ENCODE data around the gene KRT4. TPM values are rescaled to one million over a fixed set of nuclear protein-coding genes. Genes with fewer than 3 reads are reported as not detected.

KRT4 gene
- total RNA-seq, 2 experiments from 2014 or later, result not detected

DNA sequence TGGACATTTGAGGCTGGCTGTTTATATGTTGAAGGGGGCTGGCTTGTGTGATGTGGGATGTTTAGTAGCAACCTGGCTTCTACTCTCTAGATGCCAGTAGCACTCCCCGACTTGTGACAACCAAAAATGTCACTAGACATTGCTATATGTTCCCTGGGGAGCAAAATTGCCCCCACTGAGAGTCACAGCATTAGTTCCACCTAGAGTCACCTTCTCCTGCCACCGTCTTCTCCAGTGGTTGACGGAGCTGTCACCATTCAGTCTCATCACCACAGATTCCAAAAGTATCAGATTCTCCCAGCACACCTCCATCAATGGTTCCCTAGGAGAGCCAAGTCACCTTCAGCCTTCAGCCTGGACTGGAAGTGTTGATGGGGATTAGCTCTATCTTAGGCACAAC is 29.0 kb downstream of the KRT4 start:
- Mint-ChIP-seq H3K27me3 (peaks cover 46% of the 10 kb centered on the region), H3K36me3 (no peaks in the 10 kb centered on the region), H3K9me3 (ENCODE audit: low read depth) (no peaks in the 10 kb centered on the region), H3K4me3 (no peak overlapping the region), H3K27ac (no peak overlapping the region), H3K4me1 (no peaks in the 10 kb centered on the region)
- CTCF ChIA-PET, result no interaction called here
- DNase-seq (no peak), ATAC-seq (no peak)

DNA sequence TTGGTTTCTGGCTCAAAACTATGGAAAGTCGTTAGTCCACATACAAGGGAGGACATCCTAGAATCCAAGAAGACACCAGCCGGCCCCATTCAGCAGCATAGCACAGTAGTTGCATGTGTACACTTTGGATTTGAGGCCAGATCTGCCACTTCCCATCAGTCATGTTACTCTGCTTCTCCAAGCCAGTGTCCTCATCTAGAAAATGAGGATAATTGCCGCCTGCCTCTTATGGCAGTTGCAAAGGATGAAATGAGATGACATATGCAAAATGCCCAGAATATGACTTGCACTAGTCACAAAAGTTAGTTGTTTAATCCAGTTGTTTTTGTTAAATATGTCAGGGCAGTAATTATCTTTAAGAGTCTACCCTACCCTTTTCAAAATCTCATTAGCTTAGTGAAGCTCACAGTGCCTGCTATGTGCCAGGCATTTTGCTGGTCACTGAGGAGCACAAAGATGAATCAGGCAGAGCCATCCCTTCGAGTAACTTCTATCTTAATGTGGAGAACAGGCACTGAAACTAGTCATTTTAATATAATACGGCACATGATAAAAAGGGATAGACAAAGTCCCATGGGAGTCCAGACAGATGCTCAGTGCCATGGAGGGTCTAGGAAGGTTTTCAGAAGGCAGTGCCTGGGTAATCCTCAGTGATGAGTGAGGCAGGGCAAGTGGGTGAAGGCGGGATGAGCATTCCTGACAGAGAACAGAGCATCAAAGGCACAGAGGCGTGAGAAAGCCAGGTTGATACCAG is 30.2 kb downstream of the KRT4 start:
- Mint-ChIP-seq H3K4me3 (no peak overlapping the region), H3K27me3 (peaks cover 43% of the 10 kb centered on the region), H3K36me3 (no peaks in the 10 kb centered on the region), H3K4me1 (no peaks in the 10 kb centered on the region), H3K9me3 (ENCODE audit: low read depth) (no peaks in the 10 kb centered on the region), H3K27ac (no peak overlapping the region)
- ATAC-seq (no peak), DNase-seq (no peak)
- CTCF ChIA-PET, result interaction anchor here (0.7 kb wide), 1 partner anchor 202 kb away, joined by 3 read pairs; no protein-coding TSS in a partner anchor

DNA sequence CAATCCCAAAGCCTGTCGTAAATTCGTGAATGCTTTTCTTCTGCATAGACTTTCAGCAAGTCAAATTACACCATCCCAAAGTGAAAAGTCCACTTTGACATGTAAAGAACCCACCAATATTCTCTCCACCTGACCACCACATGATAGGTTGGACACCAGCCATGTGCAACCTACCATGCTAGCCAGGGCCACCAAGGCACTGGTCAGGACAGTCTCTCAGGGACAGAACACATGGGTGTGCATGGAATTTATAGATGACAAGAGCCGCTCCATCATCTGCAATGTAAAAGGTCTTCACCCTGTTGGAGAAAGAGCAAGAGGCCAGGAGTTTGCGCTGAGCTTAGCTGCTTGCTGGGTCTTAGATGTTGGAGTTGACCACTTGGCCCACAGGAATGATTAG is 31.4 kb downstream of the KRT4 start:
- no peaks in the 10 kb centered on the region for H3K9me3 Mint-ChIP-seq (ENCODE audit: low read depth)
- H3K27ac Mint-ChIP-seq, result no peak overlapping the region
- peaks cover 40% of the 10 kb centered on the region for H3K27me3 Mint-ChIP-seq
- H3K4me1 Mint-ChIP-seq, result no peaks in the 10 kb centered on the region
- DNase-seq (no peak), ATAC-seq (no peak)
- H3K4me3 Mint-ChIP-seq, result no peak overlapping the region
- no peaks in the 10 kb centered on the region for H3K36me3 Mint-ChIP-seq
- CTCF ChIA-PET, result no interaction called here

DNA sequence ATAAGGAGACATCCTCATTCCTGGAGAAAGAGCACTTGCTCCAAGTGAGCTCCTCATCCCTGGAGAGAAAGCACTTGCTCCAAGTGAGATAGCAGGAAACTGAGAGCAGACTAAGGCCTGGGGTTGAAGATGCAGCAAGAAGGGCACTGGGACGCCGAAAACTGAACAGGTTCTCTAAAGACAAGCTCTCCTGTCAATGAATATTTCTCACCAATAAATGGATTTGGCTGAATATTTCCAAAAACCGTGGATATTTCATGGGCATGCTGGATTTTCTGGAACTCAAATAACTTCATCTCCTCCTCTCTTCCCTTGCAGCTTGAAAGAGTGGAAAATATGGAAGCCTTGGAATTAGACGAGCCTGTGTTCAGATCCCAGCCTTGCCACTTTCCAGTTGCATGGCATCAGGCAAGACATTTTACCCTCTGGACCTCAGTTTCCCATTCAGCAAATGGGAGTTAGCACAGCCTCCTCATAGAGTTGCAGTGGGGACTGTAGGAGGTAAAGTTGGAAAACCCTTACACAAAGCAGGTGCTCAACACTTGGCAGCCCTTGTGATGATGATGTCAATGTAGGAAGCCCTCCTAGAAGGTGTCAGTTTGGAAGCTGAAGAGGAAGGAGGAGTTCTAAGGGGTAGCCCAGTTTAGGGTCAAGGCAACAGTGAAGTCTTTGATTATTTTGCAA is 32.4 kb downstream of the KRT4 start:
- H3K4me1 Mint-ChIP-seq, result no peaks in the 10 kb centered on the region
- H3K36me3 Mint-ChIP-seq, result no peaks in the 10 kb centered on the region
- no peak overlapping the region for H3K27ac Mint-ChIP-seq
- H3K4me3 Mint-ChIP-seq, result no peak overlapping the region
- CTCF ChIA-PET, result interaction anchor here (1.3 kb wide), 1 partner anchor 10 kb away, joined by 3 read pairs; no protein-coding TSS in a partner anchor
- H3K9me3 Mint-ChIP-seq (ENCODE audit: low read depth), result no peaks in the 10 kb centered on the region
- H3K27me3 Mint-ChIP-seq, result peaks cover 43% of the 10 kb centered on the region
- ATAC-seq, result no peak
- DNase-seq, result no peak

DNA sequence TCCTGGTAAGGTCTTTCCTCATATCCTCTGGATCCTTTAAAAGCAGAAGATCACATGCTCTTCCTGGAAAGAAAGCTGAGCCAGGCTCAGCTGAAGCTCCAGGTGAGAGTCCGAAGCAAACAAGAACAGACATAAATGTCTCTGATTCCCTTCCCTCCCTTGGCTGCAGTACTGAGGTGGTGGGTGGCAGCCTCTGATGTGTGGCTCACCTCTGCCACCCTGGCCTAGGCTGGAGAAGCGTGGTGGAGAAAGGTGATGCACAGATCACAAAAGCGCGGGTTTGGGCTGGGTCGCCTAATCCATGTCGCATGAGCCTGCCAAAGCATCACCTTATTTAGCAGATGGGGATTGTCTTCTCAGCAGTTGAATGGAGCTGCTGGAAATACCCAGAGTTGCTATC is 34.0 kb downstream of the KRT4 start:
- ATAC-seq (no peak), DNase-seq (no peak)
- peaks cover 43% of the 10 kb centered on the region for H3K27me3 Mint-ChIP-seq
- CTCF ChIA-PET, result no interaction called here
- H3K27ac Mint-ChIP-seq, result no peak overlapping the region
- H3K4me3 Mint-ChIP-seq, result no peak overlapping the region
- no peaks in the 10 kb centered on the region for H3K9me3 Mint-ChIP-seq (ENCODE audit: low read depth)
- H3K36me3 Mint-ChIP-seq, result no peaks in the 10 kb centered on the region
- no peaks in the 10 kb centered on the region for H3K4me1 Mint-ChIP-seq

DNA sequence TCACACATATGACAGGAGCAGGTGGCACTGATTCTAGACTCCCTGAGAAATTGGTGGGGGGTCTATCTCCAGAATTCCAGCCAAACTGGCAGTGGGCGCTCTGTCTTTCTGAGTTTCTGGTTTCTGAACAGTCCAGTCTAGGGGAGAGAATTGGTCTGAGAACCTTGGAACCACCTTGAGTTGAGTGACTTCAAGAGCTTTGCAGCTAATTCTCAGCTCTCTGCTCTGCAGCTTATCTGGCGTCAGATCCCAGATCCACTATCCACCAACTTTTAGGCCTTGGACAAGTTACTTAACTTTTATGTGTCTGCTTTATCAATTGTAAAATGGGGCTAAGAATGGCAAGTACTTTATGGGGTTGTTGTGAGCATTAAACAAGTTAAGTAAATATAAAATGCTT is 35.1 kb downstream of the KRT4 start:
- H3K27me3 Mint-ChIP-seq, result peaks cover 37% of the 10 kb centered on the region
- no peaks in the 10 kb centered on the region for H3K36me3 Mint-ChIP-seq
- H3K27ac Mint-ChIP-seq, result no peak overlapping the region
- no peak for DNase-seq
- CTCF ChIA-PET, result interaction anchor here (0.5 kb wide), 1 partner anchor 201 kb away, joined by 4 read pairs; no protein-coding TSS in a partner anchor
- H3K9me3 Mint-ChIP-seq (ENCODE audit: low read depth), result no peaks in the 10 kb centered on the region
- no peaks in the 10 kb centered on the region for H3K4me1 Mint-ChIP-seq
- ATAC-seq, result no peak
- H3K4me3 Mint-ChIP-seq, result no peak overlapping the region

DNA sequence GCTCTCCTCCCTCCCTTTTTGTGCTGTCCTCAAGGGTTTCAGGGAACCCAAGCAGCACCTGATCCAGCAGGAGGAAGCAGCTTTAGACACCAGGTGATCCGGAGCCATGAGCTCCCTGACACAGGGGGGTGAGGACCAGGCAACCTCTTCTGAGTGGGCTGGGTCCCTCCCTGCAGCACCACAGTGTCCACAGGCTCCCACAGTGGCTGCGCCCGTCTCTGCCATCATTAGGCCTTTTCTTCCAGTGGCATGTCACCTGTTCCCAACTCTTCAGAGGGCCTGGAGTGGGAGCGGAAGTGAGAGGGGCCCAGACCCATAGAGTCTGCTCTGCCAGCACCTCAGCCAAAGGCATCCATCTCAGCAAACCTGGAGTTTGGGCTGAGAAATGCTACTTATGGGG is 36.4 kb downstream of the KRT4 start:
- DNase-seq (no peak), ATAC-seq (no peak)
- Mint-ChIP-seq H3K27ac (no peak overlapping the region), H3K4me1 (no peaks in the 10 kb centered on the region), H3K4me3 (no peak overlapping the region), H3K27me3 (peaks cover 35% of the 10 kb centered on the region), H3K9me3 (ENCODE audit: low read depth) (no peaks in the 10 kb centered on the region), H3K36me3 (no peaks in the 10 kb centered on the region)
- CTCF ChIA-PET, result no interaction called here

DNA sequence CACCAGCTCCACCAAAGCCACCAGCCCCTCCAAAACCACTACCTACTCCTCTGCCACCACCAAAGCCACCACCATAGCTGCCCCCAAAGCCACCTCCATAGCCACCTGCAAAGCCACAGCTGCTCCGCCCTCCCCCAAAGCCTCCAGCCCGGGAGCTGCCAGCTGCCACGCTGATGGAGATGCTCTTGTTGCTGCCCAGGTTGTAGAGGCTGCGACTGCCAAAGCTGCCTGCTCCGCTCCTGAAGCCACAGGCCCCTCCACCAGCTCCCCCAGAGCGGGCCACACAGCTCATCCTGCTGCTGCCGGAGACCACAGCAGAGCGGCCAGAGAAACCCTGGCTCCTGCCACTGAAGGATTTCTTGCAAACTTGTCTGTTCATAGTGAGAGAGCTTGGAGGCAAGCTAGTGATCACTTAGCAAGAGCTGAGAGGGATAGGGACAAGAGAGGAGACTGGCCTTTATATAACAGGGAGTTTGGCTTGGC is 37.0 kb downstream of the KRT4 start, which contains the start of gene KRT76:
Gene KRT76 (minus strand): TSS at position 433 of the 483 bp plus-strand sequence. CDS start 54 bp downstream, at position 379.
- Mint-ChIP-seq H3K27ac (no peak within 1 kb of the TSS), H3K9me3 (ENCODE audit: low read depth) (no peaks in the 10 kb centered on the region), H3K4me1 (no peaks in the 10 kb centered on the region), H3K27me3 (peaks cover 39% of the 10 kb centered on the region), H3K36me3 (no peaks in the 10 kb centered on the region), H3K4me3 (no peak within 1 kb of the TSS)
- DNase-seq (no peak), ATAC-seq (no peak)
- CTCF ChIA-PET, result no interaction called here

DNA sequence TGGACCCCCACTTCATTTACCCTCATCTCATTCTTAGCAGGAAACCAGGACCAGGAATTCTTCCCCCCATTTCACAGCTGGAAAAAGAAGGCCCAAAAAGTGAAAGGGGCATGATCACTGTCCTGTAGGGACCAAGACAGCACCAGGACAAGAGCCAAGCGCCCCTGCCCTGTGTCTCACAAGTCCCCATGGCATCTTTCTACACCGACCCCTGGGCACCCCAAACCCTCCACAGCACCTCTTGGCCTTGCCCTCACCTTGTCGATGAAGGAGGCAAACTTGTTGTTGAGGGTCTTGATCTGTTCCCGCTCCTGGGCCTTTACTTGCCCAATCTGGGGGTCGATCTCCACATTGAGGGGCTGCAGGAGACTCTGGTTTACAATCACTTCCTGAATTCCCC is 37.5 kb downstream of the KRT4 start:
- ATAC-seq (no peak), DNase-seq (no peak)
- Mint-ChIP-seq H3K27ac (no peak overlapping the region), H3K4me1 (no peaks in the 10 kb centered on the region), H3K4me3 (no peak overlapping the region), H3K9me3 (ENCODE audit: low read depth) (no peaks in the 10 kb centered on the region), H3K36me3 (no peaks in the 10 kb centered on the region), H3K27me3 (peaks cover 36% of the 10 kb centered on the region)
- CTCF ChIA-PET, result no interaction called here

DNA sequence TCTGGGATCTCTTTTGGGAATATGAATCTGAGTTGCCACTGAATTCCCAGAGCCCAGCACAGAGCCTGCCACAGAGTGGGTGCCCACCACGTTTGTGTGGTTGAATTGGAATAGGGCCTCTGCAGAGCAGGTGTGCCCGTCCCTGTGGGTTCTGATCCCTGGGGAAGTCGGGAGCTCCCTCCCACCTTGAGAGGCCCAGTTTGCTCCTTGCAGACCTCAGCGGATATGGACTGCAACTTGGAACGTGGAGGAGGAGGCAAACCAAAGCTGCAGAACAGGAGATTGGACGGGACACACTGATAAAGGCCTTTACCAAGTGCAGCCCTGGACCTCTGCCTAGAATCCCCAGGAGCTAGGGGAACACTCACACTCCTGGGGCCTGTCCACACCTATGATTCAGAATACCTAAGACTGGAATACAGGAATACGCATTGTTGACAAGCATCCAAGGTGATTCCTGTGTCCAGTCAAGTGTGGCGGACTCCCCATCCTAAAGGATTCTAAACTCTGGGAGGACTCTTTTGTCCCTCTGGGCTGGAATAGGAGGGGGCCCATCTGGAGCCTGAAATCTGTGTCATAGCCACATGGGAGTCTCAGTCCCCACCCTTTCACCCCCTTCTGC is 39.2 kb downstream of the KRT4 start:
- Mint-ChIP-seq H3K27ac (no peak overlapping the region), H3K27me3 (peaks cover 33% of the 10 kb centered on the region), H3K9me3 (ENCODE audit: low read depth) (no peaks in the 10 kb centered on the region), H3K4me1 (no peaks in the 10 kb centered on the region), H3K36me3 (no peaks in the 10 kb centered on the region), H3K4me3 (no peak overlapping the region)
- CTCF ChIA-PET, result no interaction called here
- ATAC-seq, result no peak
- DNase-seq, result no peak

DNA sequence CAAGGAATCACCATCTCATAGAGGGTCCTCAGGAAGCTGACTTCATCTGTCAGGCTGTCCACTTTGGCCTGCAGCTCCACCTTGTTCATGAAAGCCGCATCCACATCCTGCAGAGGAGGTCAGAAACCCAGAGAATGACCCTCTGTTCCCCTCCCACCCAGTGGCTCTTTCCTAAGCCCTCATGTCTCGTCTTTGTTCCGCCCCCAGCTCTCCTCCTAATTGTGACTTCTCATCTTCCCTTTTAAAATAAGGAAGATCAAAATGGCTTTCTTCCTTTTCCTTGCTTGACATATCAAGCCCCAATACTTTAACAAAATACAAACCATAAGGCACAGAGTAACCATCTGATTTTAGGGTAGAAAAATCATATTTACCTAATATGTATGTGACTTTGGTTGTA is 41.1 kb downstream of the KRT4 start:
- Mint-ChIP-seq H3K4me1 (no peaks in the 10 kb centered on the region), H3K27ac (no peak overlapping the region), H3K27me3 (peaks cover 29% of the 10 kb centered on the region), H3K9me3 (ENCODE audit: low read depth) (no peaks in the 10 kb centered on the region), H3K4me3 (no peak overlapping the region), H3K36me3 (no peaks in the 10 kb centered on the region)
- ATAC-seq (no peak), DNase-seq (no peak)
- CTCF ChIA-PET, result interaction anchor here (0.6 to 1.8 kb wide), 5 partner anchors 8 to 1812 kb away, joined by 3 to 5 read pairs (median 3); no protein-coding TSS in a partner anchor

DNA sequence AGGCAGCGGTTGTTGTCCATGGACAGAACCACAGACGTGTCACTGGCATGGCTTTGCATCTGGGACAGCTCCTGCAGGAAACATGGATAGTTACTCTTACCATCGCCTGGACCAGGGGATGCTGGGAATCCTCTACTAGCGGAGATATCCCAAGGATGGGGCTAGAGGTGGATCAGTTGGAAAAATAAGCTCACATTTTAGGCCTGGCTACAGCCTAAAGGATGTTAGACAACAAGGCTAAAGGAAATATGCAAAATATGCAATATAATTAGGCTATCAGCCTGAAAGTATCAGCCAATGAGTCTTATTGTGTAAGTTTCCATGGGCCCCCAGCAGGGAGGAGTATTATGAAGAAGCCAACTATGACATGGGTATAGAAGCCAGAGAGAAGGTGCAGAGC is 41.7 kb downstream of the KRT4 start:
- Mint-ChIP-seq H3K9me3 (ENCODE audit: low read depth) (no peaks in the 10 kb centered on the region), H3K27ac (no peak overlapping the region), H3K4me1 (no peaks in the 10 kb centered on the region), H3K36me3 (no peaks in the 10 kb centered on the region), H3K4me3 (no peak overlapping the region), H3K27me3 (peaks cover 30% of the 10 kb centered on the region)
- no peak for DNase-seq
- no peak for ATAC-seq
- CTCF ChIA-PET, result interaction anchor here (0.6 to 1.8 kb wide), 6 partner anchors 8 to 1812 kb away, joined by 3 to 5 read pairs (median 3); no protein-coding TSS in a partner anchor

DNA sequence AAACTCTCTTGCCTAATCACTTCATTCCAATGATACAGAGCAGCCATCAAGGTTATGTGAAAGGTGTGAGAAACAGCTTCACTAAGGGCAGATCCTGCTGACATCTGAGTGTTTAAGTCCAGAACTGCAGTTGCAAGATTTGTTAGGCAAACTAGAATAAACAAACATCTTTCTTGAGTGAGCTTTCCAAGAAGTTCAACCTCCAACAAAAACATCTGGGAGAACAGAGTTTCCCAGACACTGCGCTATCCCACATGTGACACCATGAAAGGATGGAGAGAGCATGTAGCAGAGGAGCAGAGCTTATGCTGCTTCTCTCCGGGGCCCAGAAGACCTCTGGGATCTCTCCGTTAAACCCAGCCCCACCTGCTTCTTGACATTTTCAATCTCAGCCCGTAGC is 42.4 kb downstream of the KRT4 start:
- peaks cover 28% of the 10 kb centered on the region for H3K27me3 Mint-ChIP-seq
- DNase-seq (no peak), ATAC-seq (no peak)
- H3K27ac Mint-ChIP-seq, result no peak overlapping the region
- no peaks in the 10 kb centered on the region for H3K9me3 Mint-ChIP-seq (ENCODE audit: low read depth)
- CTCF ChIA-PET, result interaction anchor here (1.4 to 1.8 kb wide), 4 partner anchors 10 to 109 kb away, joined by 3 to 5 read pairs (median 4); no protein-coding TSS in a partner anchor
- H3K36me3 Mint-ChIP-seq, result no peaks in the 10 kb centered on the region
- no peaks in the 10 kb centered on the region for H3K4me1 Mint-ChIP-seq
- H3K4me3 Mint-ChIP-seq, result no peak overlapping the region

All from activated CD8-positive, alpha-beta memory T cell treated with anti-CD3 and anti-CD28 coated beads, Interleukin-2, amount 10 ng/mL, durations not matched to agents 7 days and 5 days (primary cell).